ENCODE measurements around the gene GALNS. TPM values are rescaled to one million over a fixed set of nuclear protein-coding genes. Genes with fewer than 3 reads are reported as not detected.
"Not testable (repeated sequence)": the region's sequence is repeated elsewhere in the genome, so short reads cannot be mapped to it uniquely, and the experiment has no call there.

GALNS gene
- total RNA-seq, 2 experiments from 2014 or later = 50.9 to 51.8 TPM

DNA sequence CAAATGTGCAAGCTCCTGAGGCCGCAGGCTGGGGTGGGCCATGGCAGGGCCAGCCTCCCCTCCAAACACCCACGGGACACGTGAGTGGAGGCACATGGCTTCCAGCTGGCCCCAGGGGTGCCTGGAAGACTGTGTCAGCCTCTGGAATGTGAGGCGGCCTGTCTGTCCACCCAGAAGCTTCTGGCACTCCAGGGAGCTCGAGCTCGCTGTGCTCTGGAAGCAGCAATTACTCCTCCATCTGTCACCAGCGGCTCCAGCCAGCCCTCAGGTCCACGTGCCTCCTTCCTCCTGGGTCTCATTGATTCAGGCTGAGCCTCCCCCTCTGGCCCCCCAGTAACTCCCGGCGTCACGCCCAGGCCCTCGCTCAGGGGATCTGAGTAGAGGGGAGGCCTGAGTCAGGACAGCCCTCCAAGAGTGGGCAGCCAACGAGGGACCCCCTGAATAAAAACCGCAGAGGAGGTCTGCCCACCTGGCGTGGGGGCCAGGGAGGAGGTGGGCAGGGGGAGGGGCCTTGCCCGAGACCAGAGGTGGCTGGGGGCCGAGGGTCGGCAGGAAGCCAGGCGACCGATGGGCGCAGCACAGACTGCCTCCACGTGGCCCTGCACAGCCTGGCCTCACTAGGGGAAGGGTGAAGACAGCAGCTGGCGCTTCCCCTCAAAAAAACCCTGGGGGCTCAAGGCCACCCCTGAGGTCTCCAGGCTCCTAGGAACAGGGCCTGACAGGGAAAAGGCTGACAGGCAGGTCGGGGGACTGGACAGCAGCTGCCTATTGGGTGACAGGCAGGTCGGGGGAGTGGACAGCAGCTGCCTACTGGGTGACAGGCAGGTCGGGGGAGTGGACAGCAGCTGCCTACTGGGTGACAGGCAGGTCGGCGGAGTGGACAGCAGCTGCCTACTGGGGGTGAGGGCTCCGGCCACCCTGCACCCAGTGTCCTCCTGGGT lies 83.6 kb downstream of the GALNS start:
- Mint-ChIP-seq H3K4me3 (no peak overlapping the region), H3K4me1 (peaks cover 9% of the 10 kb centered on the region), H3K36me3 (no peaks in the 10 kb centered on the region), H3K27ac (no peak overlapping the region), H3K9me3 (no peaks in the 10 kb centered on the region), H3K27me3 (no peaks in the 10 kb centered on the region)
- DNase-seq (no peak), ATAC-seq (ENCODE audit: low read depth) (no peak)
- POLR2A ChIA-PET = no interaction called here

DNA sequence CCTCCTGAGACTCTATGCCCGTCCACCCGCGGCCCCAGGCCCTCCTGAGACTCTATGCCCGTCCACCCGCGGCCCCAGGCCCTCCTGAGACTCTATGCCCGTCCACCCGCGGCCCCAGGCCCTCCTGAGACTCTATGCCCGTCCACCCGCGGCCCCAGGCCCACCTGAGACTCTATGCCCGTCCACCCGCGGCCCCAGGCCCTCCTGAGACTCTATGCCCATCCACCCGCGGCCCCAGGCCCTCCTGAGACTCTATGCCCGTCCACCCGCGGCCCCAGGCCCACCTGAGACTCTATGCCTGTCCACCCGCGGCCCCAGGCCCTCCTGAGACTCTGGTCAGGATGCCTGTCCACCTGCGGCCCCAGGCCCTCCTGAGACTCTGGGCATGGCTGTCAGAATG lies 85.0 kb downstream of the GALNS start:
- DNase-seq; H3K9me3 Mint-ChIP-seq; H3K27ac Mint-ChIP-seq; H3K36me3 Mint-ChIP-seq; ATAC-seq (ENCODE audit: low read depth); H3K4me3 Mint-ChIP-seq; H3K27me3 Mint-ChIP-seq: not testable (repeated sequence)
- H3K4me1 Mint-ChIP-seq = peaks cover 14% of the 10 kb centered on the region
- POLR2A ChIA-PET = interaction anchor here (1.3 kb wide), 1 partner anchor 14 kb away, joined by 3 read pairs; no protein-coding TSS in a partner anchor

DNA sequence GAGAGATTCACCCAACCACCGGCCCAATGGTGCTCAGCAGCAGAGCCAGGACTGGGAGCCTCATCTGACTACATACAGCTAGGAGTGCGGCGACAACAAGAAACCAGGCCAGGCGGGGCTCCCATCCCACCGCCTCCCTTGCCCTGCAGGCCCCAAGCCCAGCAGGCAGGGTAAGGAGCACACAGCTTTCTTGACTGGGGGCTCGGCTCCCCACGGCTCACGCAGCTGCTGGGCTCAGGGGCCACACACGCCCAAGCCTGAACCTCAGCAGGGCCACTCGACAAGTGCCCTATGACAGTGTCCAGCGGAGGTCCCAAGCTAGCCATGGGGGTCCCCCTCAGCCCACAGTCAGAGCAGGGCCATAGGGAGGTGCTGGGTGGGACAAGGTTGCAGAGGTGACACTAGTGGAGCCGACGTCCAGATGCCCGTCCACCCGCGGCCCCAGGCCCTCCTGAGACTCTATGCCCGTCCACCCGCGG lies 85.4 kb downstream of the GALNS start:
- Mint-ChIP-seq H3K9me3 (no peaks in the 10 kb centered on the region), H3K27me3 (no peaks in the 10 kb centered on the region), H3K4me3 (no peak overlapping the region), H3K36me3 (no peaks in the 10 kb centered on the region), H3K27ac (no peak overlapping the region), H3K4me1 (peaks cover 14% of the 10 kb centered on the region)
- DNase-seq (no peak), ATAC-seq (ENCODE audit: low read depth) (no peak)
- POLR2A ChIA-PET = interaction anchor here (1.3 kb wide), 1 partner anchor 14 kb away, joined by 3 read pairs; no protein-coding TSS in a partner anchor

DNA sequence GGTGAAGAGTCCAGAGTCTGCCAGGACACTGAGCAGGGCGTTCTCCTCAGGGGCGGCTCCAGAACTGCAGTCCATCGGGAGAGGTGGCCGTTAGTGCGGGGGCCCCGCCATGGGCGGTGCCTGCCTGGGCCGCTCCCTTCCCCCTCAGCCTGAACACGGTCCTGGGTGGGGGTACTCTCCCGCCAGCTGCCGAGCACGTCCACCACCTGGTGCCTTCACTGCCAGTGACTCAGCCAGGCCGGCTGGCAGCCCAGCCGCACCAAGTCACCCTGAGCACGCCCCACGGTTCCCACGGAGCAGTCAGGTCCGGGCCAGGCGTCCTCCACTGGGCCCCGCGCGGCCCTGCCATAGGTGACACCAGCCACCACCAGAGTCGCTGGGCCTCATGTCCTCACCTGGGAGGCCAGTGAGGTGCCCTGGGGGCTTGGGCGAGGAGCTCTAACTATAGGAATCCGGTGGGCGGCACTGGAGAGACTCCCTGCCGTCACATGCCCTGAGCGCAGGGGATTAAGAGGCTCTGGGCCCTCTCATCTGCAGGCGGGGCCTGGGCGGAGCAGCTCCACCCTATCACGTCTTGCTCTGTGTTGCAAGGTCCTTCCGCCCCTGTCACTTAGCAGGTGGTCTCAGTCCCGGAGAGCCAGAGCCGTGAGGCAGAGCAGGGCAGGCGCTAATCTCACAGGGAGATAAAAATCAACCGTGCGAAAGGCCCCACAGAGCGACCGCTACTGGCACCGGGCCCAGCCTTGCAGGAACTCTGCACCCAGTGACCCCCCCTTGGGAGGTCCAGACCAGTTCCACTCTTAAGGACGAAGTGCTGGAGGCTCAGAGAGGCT lies 86.1 kb downstream of the GALNS start:
- POLR2A ChIA-PET = interaction anchor here (1.3 to 1.4 kb wide), 2 partner anchors 13 to 33 kb away, joined by 3 read pairs; no protein-coding TSS in a partner anchor
- peaks cover 14% of the 10 kb centered on the region for H3K4me1 Mint-ChIP-seq
- H3K4me3 Mint-ChIP-seq = no peak overlapping the region

DNA sequence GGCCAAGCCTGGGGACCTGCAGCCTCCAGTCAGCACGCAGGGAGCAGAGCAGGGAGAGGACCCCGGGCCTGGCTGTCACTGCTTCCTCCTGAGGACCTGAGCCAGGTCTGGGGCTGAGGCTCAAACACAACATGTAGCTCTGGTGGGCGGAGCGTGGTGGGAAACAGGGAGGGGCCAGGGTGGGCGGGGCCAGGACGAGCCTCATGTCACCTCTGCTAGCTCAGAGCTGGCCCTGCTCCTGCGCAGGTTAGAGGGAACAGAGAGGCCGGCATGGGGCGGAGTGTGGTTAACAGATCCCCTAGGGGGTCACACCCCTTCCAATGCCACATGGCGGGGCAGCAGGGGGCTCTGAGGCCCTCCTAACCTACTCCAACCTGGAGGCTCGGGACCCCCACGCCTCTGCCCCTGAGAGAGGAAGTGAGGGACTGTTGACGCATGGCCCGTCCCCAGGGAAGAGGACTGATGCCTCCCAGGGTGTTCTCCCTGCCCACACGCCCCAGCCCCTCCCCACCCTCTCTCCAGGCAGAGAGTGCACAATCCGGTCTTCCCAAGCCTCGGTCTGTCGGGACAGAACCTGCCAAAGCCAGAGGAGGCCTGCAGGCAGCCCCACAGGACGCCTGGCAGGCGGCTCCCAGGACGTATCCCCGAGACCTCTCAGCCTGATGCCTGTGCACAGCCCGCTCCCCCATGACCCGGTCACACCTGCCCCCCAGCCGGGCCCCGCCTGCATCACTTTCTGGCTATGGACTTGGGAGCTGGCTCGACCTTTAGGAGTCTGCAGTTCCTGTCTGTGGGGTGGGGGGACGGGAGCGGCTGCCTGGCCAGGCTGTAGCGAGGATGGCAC lies 86.9 kb downstream of the GALNS start:
- peak; percentile 45 for DNase-seq
- Mint-ChIP-seq H3K27ac (no peak overlapping the region), H3K27me3 (no peaks in the 10 kb centered on the region), H3K4me1 (peaks cover 14% of the 10 kb centered on the region), H3K36me3 (no peaks in the 10 kb centered on the region), H3K4me3 (no peak overlapping the region), H3K9me3 (no peaks in the 10 kb centered on the region)
- POLR2A ChIA-PET = interaction anchor here (1.4 kb wide), 1 partner anchor 32 kb away, joined by 3 read pairs; no protein-coding TSS in a partner anchor
- peak; percentile 23 for ATAC-seq (ENCODE audit: low read depth)

More for the DNA sequence above, 86.1 kb downstream of the GALNS start:
- DNase-seq = no peak
- Mint-ChIP-seq H3K27ac (peak overlapping the region; percentile 16), H3K36me3 (no peaks in the 10 kb centered on the region), H3K9me3 (no peaks in the 10 kb centered on the region), H3K27me3 (no peaks in the 10 kb centered on the region)
- peak; percentile 72 for ATAC-seq (ENCODE audit: low read depth)

DNA sequence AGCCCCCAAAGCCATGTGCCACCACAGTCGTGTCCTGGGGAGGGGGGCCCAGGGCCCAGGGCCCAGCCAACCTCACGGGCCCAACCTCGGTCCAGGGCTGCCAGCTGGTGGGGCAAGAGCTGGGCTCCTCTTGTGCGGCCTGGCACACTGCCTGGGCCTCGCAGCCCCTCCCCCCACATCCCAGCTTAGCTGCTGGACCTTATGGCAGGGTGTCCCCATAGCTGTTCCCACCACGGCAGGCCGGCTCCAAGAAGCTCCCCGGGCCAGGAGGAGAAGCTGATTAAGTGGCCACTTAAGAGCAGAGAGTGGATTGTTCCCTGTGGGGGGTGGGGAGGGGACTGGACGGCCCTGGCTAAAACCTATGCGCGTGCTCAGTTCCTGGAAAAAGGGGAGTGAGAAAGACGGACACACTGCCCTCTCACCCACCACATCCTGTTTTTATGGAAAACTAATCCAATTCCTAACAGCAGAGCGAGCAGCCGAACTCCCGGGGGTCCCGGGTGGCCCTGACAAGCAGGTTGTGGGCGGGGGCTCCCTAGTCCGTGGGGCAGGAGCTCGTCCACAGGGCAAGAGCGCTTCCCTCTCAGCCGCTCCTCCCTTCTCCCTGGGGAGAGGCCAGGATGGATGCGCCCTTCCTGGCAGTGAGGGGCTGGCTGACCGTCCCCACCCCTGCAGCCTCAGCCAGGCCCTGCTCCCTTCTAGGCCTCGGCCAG lies 88.5 kb downstream of the GALNS start:
- DNase-seq (no peak), ATAC-seq (ENCODE audit: low read depth) (no peak)
- Mint-ChIP-seq H3K9me3 (no peaks in the 10 kb centered on the region), H3K36me3 (no peaks in the 10 kb centered on the region), H3K27ac (no peak overlapping the region), H3K4me1 (peaks cover 14% of the 10 kb centered on the region), H3K4me3 (no peak overlapping the region), H3K27me3 (no peaks in the 10 kb centered on the region)
- POLR2A ChIA-PET = interaction anchor here (2.4 kb wide), 1 partner anchor 12 kb away, joined by 6 read pairs; no protein-coding TSS in a partner anchor

DNA sequence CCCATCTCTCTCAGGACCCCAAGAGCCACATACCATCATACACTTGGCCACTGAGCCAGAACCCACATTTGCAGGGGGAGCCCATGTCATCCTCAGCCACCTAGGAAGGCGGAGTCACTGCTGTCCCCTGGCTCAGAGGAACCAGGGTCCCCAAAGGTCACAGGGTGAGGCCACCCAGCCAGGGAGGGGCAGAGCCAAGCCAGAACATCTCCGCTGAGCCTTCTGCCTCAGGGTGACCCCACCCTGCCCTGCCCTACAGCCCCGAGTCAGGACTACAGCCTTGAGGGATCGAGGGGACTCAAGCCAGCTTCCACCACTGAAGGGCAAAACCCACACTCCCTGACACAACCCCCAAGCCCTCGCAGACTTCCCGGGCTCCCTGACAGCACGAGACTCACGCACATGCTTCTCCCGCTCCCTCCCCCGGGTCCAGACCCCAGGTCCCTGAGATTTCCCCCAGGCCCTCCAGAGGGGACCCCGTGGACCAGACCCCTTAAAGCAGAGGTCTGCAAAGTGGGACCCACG lies 89.1 kb downstream of the GALNS start:
- no peak for ATAC-seq (ENCODE audit: low read depth)
- Mint-ChIP-seq H3K9me3 (no peaks in the 10 kb centered on the region), H3K27me3 (no peaks in the 10 kb centered on the region), H3K27ac (peak overlapping the region; percentile 75), H3K4me3 (no peak overlapping the region), H3K36me3 (no peaks in the 10 kb centered on the region), H3K4me1 (peaks cover 14% of the 10 kb centered on the region)
- DNase-seq = no peak
- POLR2A ChIA-PET = interaction anchor here (2.4 kb wide), 1 partner anchor 13 kb away, joined by 6 read pairs; no protein-coding TSS in a partner anchor

DNA sequence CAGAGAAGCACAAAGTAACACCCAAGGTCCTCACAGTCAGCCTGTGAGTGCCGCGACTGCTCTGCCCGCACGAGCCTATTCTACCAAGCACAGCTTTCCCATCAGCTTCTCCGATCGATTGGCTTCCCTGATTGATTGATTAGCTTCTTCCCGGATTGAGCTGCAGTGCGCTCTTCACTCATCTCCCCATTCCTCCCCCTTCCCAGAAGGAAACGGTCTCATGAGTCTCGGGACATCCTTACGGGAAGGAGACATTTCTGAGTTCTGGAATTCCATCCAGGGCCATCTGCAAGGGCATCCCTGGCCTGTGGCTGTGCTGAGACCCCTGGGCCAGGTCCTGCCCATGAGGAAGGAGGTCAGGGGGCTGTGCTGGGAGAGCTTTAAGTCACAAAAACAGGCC lies 89.8 kb downstream of the GALNS start:
- no peaks in the 10 kb centered on the region for H3K36me3 Mint-ChIP-seq
- no peaks in the 10 kb centered on the region for H3K27me3 Mint-ChIP-seq
- peak overlapping the region; percentile 54 for H3K27ac Mint-ChIP-seq
- POLR2A ChIA-PET = interaction anchor here (2.4 kb wide), 1 partner anchor 14 kb away, joined by 6 read pairs; no protein-coding TSS in a partner anchor
- no peak overlapping the region for H3K4me3 Mint-ChIP-seq
- ATAC-seq (ENCODE audit: low read depth) (no peak), DNase-seq (no peak)
- no peaks in the 10 kb centered on the region for H3K9me3 Mint-ChIP-seq
- H3K4me1 Mint-ChIP-seq = peaks cover 14% of the 10 kb centered on the region

DNA sequence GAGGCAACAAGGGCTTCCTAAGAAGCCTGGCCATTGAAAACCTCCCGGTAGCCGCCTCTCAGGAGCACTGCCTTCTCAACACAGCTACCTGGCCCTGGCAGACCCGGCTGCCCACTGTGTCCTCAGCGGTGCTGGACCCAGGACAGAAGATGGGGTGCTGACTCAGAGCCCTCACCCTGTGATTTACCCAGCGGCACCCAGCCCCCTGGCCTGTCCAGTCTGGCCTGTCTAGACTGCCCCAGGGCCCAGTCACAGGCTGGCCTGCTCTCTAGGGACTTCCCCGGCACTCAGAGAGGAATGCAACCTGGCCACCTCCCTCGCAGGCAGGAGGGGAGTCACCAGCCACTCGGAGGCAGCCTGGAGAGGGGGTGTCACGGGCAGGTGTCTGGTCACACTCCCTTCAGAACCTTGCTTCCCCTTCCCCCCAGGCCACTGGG lies 91.8 kb downstream of the GALNS start:
- DNase-seq = no peak
- no peak for ATAC-seq (ENCODE audit: low read depth)
- no peaks in the 10 kb centered on the region for H3K36me3 Mint-ChIP-seq

DNA sequence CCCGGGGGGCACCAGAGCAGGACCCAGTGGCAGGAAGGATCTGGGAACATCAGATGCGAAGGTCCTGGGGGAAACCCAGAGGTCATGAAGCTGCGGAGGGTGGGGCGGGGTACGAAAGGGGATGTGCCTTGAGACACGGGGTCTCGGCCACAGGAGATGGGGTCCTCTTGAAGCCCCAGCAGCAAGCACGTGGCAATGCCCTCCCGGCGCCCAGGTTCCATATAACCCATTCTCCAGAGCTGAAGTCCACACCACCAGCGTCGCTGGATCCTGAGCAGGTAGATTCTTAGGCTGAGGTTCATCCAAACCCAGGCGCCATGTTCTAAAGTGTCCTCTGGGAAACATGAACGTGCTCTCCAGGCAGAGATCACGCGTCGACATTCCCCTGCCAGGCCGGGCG lies 92.7 kb downstream of the GALNS start:
- ATAC-seq (ENCODE audit: low read depth) (no peak), DNase-seq (no peak)
- POLR2A ChIA-PET = no interaction called here
- Mint-ChIP-seq H3K27me3 (no peaks in the 10 kb centered on the region), H3K9me3 (no peaks in the 10 kb centered on the region), H3K4me1 (peaks cover 10% of the 10 kb centered on the region), H3K36me3 (no peaks in the 10 kb centered on the region), H3K27ac (no peak overlapping the region), H3K4me3 (no peak overlapping the region)

More for the DNA sequence above, 91.8 kb downstream of the GALNS start:
- no peak overlapping the region for H3K4me3 Mint-ChIP-seq
- H3K27me3 Mint-ChIP-seq = no peaks in the 10 kb centered on the region
- H3K4me1 Mint-ChIP-seq = peaks cover 11% of the 10 kb centered on the region
- no peaks in the 10 kb centered on the region for H3K9me3 Mint-ChIP-seq
- no peak overlapping the region for H3K27ac Mint-ChIP-seq
- POLR2A ChIA-PET = no interaction called here

All from activated naive CD8-positive, alpha-beta T cell treated with anti-CD3 and anti-CD28 coated beads, Interleukin-2, amount 10 ng/mL, durations not matched to agents 7 days and 5 days (primary cell).